Progenitor cell of endocrine pancreas (in vitro differentiated cells): ENCODE measurements around the gene EYS. TPM values are rescaled to one million over a fixed set of nuclear protein-coding genes. Genes with fewer than 3 reads are reported as not detected.

Experiments
- DNase-seq: peaks from one replicate; pipeline ENCODE4 v3.0.0; 2021; ENCODE audit warnings: low spot score; ENCODE audit not compliant: unreplicated experiment
- H3K27ac Mint-ChIP-seq: 2 replicates; pipeline ENCODE4 v1.8.0; 2021; ENCODE audit warnings: mild to moderate bottlenecking, moderate library complexity, mixed read lengths
- H3K27me3 Mint-ChIP-seq: 2 replicates; pipeline ENCODE4 v1.8.0; 2021; ENCODE audit warnings: mixed read lengths
- H3K36me3 Mint-ChIP-seq: 2 replicates; pipeline ENCODE4 v1.8.0; 2022; ENCODE audit warnings: mixed read lengths; ENCODE audit not compliant: insufficient read depth
- H3K4me1 Mint-ChIP-seq: 2 replicates; pipeline ENCODE4 v1.8.0; 2021; ENCODE audit warnings: low read depth, mixed read lengths
- H3K4me3 Mint-ChIP-seq: 2 replicates; pipeline ENCODE4 v1.8.0; 2021; ENCODE audit warnings: low read depth, mild to moderate bottlenecking, moderate library complexity, mixed read lengths
- H3K9me3 Mint-ChIP-seq: 2 replicates; pipeline ENCODE4 v1.8.0; 2021; ENCODE audit warnings: low read depth, mixed read lengths
- CTCF ChIP-seq: fragments of 200-600 bp; sonication (generic); IDR thresholded peaks from one replicate; pipeline ENCODE4 v1.5.0; 2021; ENCODE audit warnings: antibody characterized with exemption, mild to moderate bottlenecking; ENCODE audit not compliant: unreplicated experiment
- total RNA-seq: library from RNA; stranded (reverse); gene quantifications from 2 replicates; pipeline ENCODE4 v1.2.1, GENCODE V29; 2021

Gene EYS
- total RNA-seq, 1 donor from 2014 or later = 0.46 TPM

DNA sequence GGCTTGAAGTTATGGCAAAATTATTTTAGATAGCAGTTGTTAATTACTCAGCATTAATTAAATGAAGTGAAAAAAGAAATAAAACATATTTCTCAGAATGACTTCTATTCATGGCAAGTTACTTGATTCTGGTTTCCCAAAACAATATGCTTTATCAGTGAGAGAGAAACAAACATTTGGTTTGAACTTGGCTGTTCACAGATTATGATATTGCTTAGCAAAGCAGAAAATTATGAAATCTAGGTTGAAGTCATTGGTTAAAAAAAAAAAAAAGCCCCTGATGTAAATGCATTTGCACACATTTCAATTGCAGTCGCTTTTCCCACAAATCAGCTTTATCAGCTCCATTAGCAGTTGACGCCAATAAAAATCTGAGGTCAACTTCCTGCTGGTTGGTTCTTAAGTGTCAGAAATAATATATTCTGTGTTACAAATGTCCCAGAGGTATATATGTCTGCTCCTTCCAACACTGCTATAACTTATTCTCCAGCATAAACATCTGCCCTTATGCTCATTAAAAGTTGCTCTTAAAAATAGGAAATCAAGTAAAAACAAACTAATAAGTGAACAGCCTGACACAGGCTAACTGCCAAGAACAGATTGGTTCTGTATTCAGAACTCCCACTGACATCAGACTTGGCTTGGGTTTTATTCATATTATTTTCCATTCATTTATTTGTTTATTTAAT, 1796.0 kb downstream of the EYS start:
- no peak overlapping the region for H3K27ac Mint-ChIP-seq
- no peaks in the 10 kb centered on the region for H3K4me1 Mint-ChIP-seq
- H3K36me3 Mint-ChIP-seq = no peaks in the 10 kb centered on the region
- H3K9me3 Mint-ChIP-seq = peaks cover 3% of the 10 kb centered on the region
- H3K27me3 Mint-ChIP-seq = no peaks in the 10 kb centered on the region
- DNase-seq = no peak
- no peak for TF ChIP-seq CTCF
- H3K4me3 Mint-ChIP-seq = no peak overlapping the region

GRCh38 chr6:63904650-63905248, 1802.3 kb downstream of the EYS start:
- Mint-ChIP-seq H3K4me3 (no peak overlapping the region), H3K4me1 (peaks cover 4% of the 10 kb centered on the region), H3K9me3 (no peaks in the 10 kb centered on the region), H3K36me3 (no peaks in the 10 kb centered on the region), H3K27ac (no peak overlapping the region), H3K27me3 (no peaks in the 10 kb centered on the region)
- DNase-seq = no peak
- TF ChIP-seq CTCF = no peak

DNA sequence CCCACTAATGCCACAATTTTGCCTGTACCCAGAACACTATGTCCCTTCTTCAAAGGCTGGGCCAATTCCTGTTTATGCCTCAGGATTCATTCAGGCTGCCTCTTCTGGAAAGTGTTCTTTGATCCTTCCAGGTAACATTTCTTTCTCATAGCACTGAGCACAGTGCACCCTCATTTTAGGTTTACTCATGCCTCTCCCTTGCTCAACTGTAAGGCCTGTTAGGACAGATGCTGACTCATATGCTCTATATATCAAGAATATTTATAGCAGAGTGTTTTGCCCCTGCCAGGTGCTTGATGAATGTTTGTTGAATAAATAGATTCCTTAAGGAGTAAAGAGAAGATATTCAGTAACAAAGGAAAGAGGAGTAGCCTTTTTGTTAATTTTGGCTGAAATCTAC, 1807.5 kb downstream of the EYS start:
- H3K4me1 Mint-ChIP-seq = peaks cover 6% of the 10 kb centered on the region
- no peaks in the 10 kb centered on the region for H3K36me3 Mint-ChIP-seq
- H3K9me3 Mint-ChIP-seq = no peaks in the 10 kb centered on the region
- H3K27ac Mint-ChIP-seq = no peak overlapping the region
- H3K27me3 Mint-ChIP-seq = no peaks in the 10 kb centered on the region
- no peak overlapping the region for H3K4me3 Mint-ChIP-seq
- no peak for TF ChIP-seq CTCF
- DNase-seq = no peak

DNA sequence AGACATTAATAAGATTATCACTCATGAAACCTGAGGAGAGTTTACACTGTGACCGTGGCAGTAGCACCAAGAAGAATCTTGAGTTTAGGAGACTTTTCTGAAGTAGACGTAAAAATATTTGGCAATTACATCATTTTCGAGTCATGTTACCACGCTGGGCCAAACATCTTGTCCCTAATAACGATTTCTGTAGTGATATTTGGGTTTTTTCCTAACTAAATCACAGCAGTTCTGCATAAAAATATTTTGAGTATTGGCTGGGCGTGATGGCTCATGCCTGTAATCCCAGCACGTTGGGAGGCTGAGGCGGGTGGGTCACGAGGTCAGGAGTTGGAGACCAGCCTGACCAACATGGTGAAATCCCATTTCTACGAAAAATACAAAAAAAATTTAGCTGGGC, 1809.1 kb downstream of the EYS start:
- TF ChIP-seq CTCF = no peak
- no peak overlapping the region for H3K27ac Mint-ChIP-seq
- H3K36me3 Mint-ChIP-seq = no peaks in the 10 kb centered on the region
- H3K4me3 Mint-ChIP-seq = no peak overlapping the region
- no peaks in the 10 kb centered on the region for H3K9me3 Mint-ChIP-seq
- H3K27me3 Mint-ChIP-seq = no peaks in the 10 kb centered on the region
- no peak for DNase-seq
- H3K4me1 Mint-ChIP-seq = peaks cover 6% of the 10 kb centered on the region

DNA sequence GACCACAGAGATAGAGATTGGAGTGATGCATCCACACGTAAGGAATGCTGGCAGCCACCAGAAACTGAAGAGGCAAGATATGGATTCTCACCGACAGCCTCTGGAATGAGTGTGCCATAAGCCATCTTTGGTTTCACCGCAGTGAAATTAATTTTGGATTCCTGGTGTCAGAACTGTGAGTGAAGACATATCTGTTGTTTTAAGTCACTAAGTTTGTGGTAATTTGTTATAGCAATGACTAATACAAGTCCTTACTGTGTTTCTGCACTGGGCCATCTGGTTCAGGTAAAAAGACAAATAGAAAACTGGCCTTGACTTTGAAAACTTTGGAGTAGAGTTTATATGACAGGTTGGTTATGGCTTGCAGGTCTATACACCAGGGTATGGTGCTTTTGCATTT, 1809.6 kb downstream of the EYS start:
- DNase-seq = no peak
- no peaks in the 10 kb centered on the region for H3K27me3 Mint-ChIP-seq
- no peak overlapping the region for H3K4me3 Mint-ChIP-seq
- H3K36me3 Mint-ChIP-seq = no peaks in the 10 kb centered on the region
- no peaks in the 10 kb centered on the region for H3K9me3 Mint-ChIP-seq
- peaks cover 6% of the 10 kb centered on the region for H3K4me1 Mint-ChIP-seq
- H3K27ac Mint-ChIP-seq = no peak overlapping the region
- TF ChIP-seq CTCF = no peak
